GM18526 (cell line): ENCODE results near the gene MAGI2.

ENCODE experiments used
- POLR2A ChIP-seq: IDR thresholded peaks from 3 replicates; pipeline ENCODE4 v1.6.1; 2011; ENCODE audit not compliant: insufficient read length; ENCODE audit errors: extremely low read depth

MAGI2 gene

GRCh38 chr7:79282070-79282694 lies 171.3 kb downstream of the MAGI2 start:
- TF ChIP-seq POLR2A = no peak

GRCh38 chr7:79281426-79281825 lies 172.0 kb downstream of the MAGI2 start:
- no peak for TF ChIP-seq POLR2A

- TF ChIP-seq POLR2A = no peak
These were observed 180.5 kb downstream of the MAGI2 start for GRCh38 chr7:79272938-79273337.

GRCh38 chr7:79272066-79272669 lies 181.3 kb downstream of the MAGI2 start:
- TF ChIP-seq POLR2A = no peak

- no peak for TF ChIP-seq POLR2A
These were observed 184.7 kb downstream of the MAGI2 start for GRCh38 chr7:79268730-79269129.

- no peak for TF ChIP-seq POLR2A
These were observed 194.6 kb downstream of the MAGI2 start for GRCh38 chr7:79258826-79259225.

- TF ChIP-seq POLR2A = no peak
These were observed 195.5 kb downstream of the MAGI2 start for GRCh38 chr7:79257959-79258358.

GRCh38 chr7:79245623-79246249 lies 207.7 kb downstream of the MAGI2 start:
- TF ChIP-seq POLR2A = no peak

- TF ChIP-seq POLR2A = no peak
These were observed 209.0 kb downstream of the MAGI2 start for GRCh38 chr7:79244482-79244881.

- no peak for TF ChIP-seq POLR2A
These were observed 212.0 kb downstream of the MAGI2 start for GRCh38 chr7:79241288-79242060.

- TF ChIP-seq POLR2A = no peak
These were observed 213.1 kb downstream of the MAGI2 start for GRCh38 chr7:79240413-79240812.

GRCh38 chr7:79236352-79237028 lies 217.0 kb downstream of the MAGI2 start:
- no peak for TF ChIP-seq POLR2A

GRCh38 chr7:79227044-79227443 lies 226.4 kb downstream of the MAGI2 start:
- no peak for TF ChIP-seq POLR2A

- TF ChIP-seq POLR2A = no peak
These were observed 232.3 kb downstream of the MAGI2 start for GRCh38 chr7:79221211-79221610.

GRCh38 chr7:79217976-79218626 lies 235.4 kb downstream of the MAGI2 start:
- no peak for TF ChIP-seq POLR2A
